DOHH2 (cell line): Measurements from ENCODE around the gene FGA.
A peak's percentile ranks its signal among the peaks of the same experiment; 100 is the strongest.

Experiments
- H3F3A ChIP-seq: fragments of 200-600 bp; sonication (generic), shearing (Covaris generic); 2 replicates; pipeline ENCODE4 v1.6.0; 2016; ENCODE audit warnings: antibody characterized with exemption, mild to moderate bottlenecking; ENCODE audit not compliant: control insufficient read depth, insufficient read depth
- H3K27ac ChIP-seq: fragments of 200-600 bp; sonication (generic); 2 replicates; pipeline ENCODE4 v1.5.1; 2014; ENCODE audit warnings: low read depth, mild to moderate bottlenecking, low read length, moderate library complexity
- H3K27me3 ChIP-seq: fragments of 200-600 bp; sonication (generic); 2 replicates; pipeline ENCODE4 v1.6.1; 2014; ENCODE audit warnings: mild to moderate bottlenecking, low read length, mixed read lengths; ENCODE audit not compliant: control insufficient read depth
- H3K36me3 ChIP-seq: fragments of 200-600 bp; sonication (generic); 2 replicates; pipeline ENCODE4 v1.6.1; 2014; ENCODE audit warnings: mild to moderate bottlenecking, low read length, moderate library complexity, mixed read lengths; ENCODE audit not compliant: control insufficient read depth
- H3K4me1 ChIP-seq: fragments of 200-600 bp; sonication (generic); 2 replicates; pipeline ENCODE4 v1.6.1; 2014; ENCODE audit warnings: mild to moderate bottlenecking, low read length, mixed read lengths; ENCODE audit not compliant: control insufficient read depth
- H3K4me2 ChIP-seq: fragments of 200-600 bp; sonication (generic); 2 replicates; pipeline ENCODE4 v1.6.0; 2014; ENCODE audit warnings: mild to moderate bottlenecking, low read length, moderate library complexity
- H3K4me3 ChIP-seq: fragments of 200-600 bp; sonication (generic); 2 replicates; pipeline ENCODE4 v1.5.1; 2014; ENCODE audit warnings: mild to moderate bottlenecking, low read length, mixed read lengths
- H3K79me2 ChIP-seq: fragments of 200-600 bp; sonication (generic); 2 replicates; pipeline ENCODE4 v1.6.1; 2014; ENCODE audit warnings: mild to moderate bottlenecking, low read length, mixed read lengths; ENCODE audit not compliant: control insufficient read depth
- H3K9me2 ChIP-seq: fragments of 200-600 bp; sonication (generic); replicated peaks from 2 replicates; pipeline ENCODE4 v1.6.1; 2014; ENCODE audit warnings: mild to moderate bottlenecking, low read length, mixed read lengths; ENCODE audit not compliant: control insufficient read depth
- H3K9me3 ChIP-seq: fragments of 200-600 bp; sonication (generic); 2 replicates; pipeline ENCODE4 v1.6.1; 2014; ENCODE audit warnings: antibody characterized with exemption, low read length, mixed read lengths; ENCODE audit not compliant: control insufficient read depth, insufficient read depth
- H4K20me1 ChIP-seq: fragments of 200-600 bp; sonication (generic); 2 replicates; pipeline ENCODE4 v1.6.0; 2014; ENCODE audit warnings: low read depth, mild to moderate bottlenecking, antibody characterized with exemption, low read length, moderate library complexity; ENCODE audit not compliant: control insufficient read depth, insufficient read depth
- CTCF ChIP-seq: fragments of 200-600 bp; sonication (generic); IDR thresholded peaks from one replicate; pipeline ENCODE4 v1.5.1; 2014; ENCODE audit warnings: antibody characterized with exemption, mild to moderate bottlenecking, low read depth, low read length; ENCODE audit not compliant: poor library complexity, severe bottlenecking
- EZH2phosphoT487 ChIP-seq: fragments of 200-600 bp; sonication (generic); IDR thresholded peaks from 2 replicates; pipeline ENCODE4 v1.6.1; 2017; ENCODE audit warnings: borderline replicate concordance, mild to moderate bottlenecking, antibody characterized with exemption, low read length, moderate library complexity, mixed read lengths

Gene FGA

GRCh38 chr4:154549894-154550790, 40.4 kb downstream of the FGA start, which contains the start of gene PLRG1:
PLRG1 (minus strand) TSS chr4:154550400; CDS start chr4:154550308, 92 bp downstream.
- no peak within 1 kb of the TSS for H3K27ac ChIP-seq
- H4K20me1 ChIP-seq, result no peaks in the 10 kb centered on the region
- H3K79me2 ChIP-seq, result peaks cover 25% of the 10 kb centered on the region
- H3K9me2 ChIP-seq, result no peaks in the 10 kb centered on the region
- peaks cover 38% of the 10 kb centered on the region for H3K36me3 ChIP-seq
- peaks cover 17% of the 10 kb centered on the region for H3K4me1 ChIP-seq
- peak within 1 kb of the TSS; percentile 73 for H3K4me2 ChIP-seq
- H3K27me3 ChIP-seq, result no peaks in the 10 kb centered on the region
- peak within 1 kb of the TSS; percentile 93 for H3K4me3 ChIP-seq
- TF ChIP-seq EZH2phosphoT487, result no peak
- TF ChIP-seq CTCF, result no peak
- H3F3A ChIP-seq, result no peaks in the 10 kb centered on the region; the same call in 1 of the 2 replicates
- no peaks in the 10 kb centered on the region for H3K9me3 ChIP-seq

GRCh38 chr4:154545689-154546088, 44.9 kb downstream of the FGA start:
- Histone ChIP-seq H4K20me1 (no peaks in the 10 kb centered on the region), H3K27ac (no peak overlapping the region), H3K9me2 (no peaks in the 10 kb centered on the region), H3K36me3 (peaks cover 82% of the 10 kb centered on the region), H3K4me2 (no peak overlapping the region), H3K9me3 (no peaks in the 10 kb centered on the region), H3K4me3 (no peak overlapping the region), H3K79me2 (peaks cover 25% of the 10 kb centered on the region), H3K27me3 (no peaks in the 10 kb centered on the region), H3F3A (no peaks in the 10 kb centered on the region), H3K4me1 (peaks cover 14% of the 10 kb centered on the region)
- TF ChIP-seq CTCF (peak; percentile 17), EZH2phosphoT487 (no peak)

- TF ChIP-seq EZH2phosphoT487, result no peak
- no peak for TF ChIP-seq CTCF
- H3K9me2 ChIP-seq, result no peaks in the 10 kb centered on the region
- no peaks in the 10 kb centered on the region for H3K4me1 ChIP-seq
- H3F3A ChIP-seq, result no peaks in the 10 kb centered on the region
- no peaks in the 10 kb centered on the region for H4K20me1 ChIP-seq
- no peaks in the 10 kb centered on the region for H3K79me2 ChIP-seq
- no peaks in the 10 kb centered on the region for H3K27me3 ChIP-seq
- H3K9me3 ChIP-seq, result no peaks in the 10 kb centered on the region
- H3K4me3 ChIP-seq, result no peak overlapping the region
- H3K36me3 ChIP-seq, result peaks cover 99% of the 10 kb centered on the region
- H3K27ac ChIP-seq, result no peak overlapping the region
- H3K4me2 ChIP-seq, result no peak overlapping the region
These were observed 48.2 kb downstream of the FGA start for GRCh38 chr4:154542271-154542879.
